ENCODE measurements around the gene OSBPL5.

The OSBPL5 gene

GRCh38 chr11:3205261-3206155 lies 40.4 kb upstream of the OSBPL5 start:
- DNase-seq (ENCODE audit: extremely low spot score): no peak
- ChIA-PET POLR2A (no interaction called here), CTCF (no interaction called here)
- TF ChIP-seq ELF4 (IDR thresholded peaks at IDR 0.05) (no peak), PKNOX1 (IDR thresholded peaks at IDR 0.05) (no peak)

GRCh38 chr11:3204141-3205015 lies 39.3 kb upstream of the OSBPL5 start:
- TF ChIP-seq FOXM1 (IDR thresholded peaks at IDR 0.05; ENCODE audit: borderline replicate concordance): no peak
- TF ChIP-seq CTBP1 (IDR thresholded peaks at IDR 0.05; ENCODE audit: borderline replicate concordance): no peak
- TF ChIP-seq ZNF384 (IDR thresholded peaks at IDR 0.05): no peak
- no peak for TF ChIP-seq SP1 (IDR thresholded peaks at IDR 0.05)
- no peak for TF ChIP-seq TARDBP (IDR thresholded peaks at IDR 0.05)
- TF ChIP-seq FOXA1 (IDR thresholded peaks at IDR 0.05): no peak
- CTCF ChIA-PET: interaction anchor here (1.0 kb wide), 1 partner anchor 9 kb away, joined by 3 read pairs; no protein-coding TSS in a partner anchor
- POLR2A ChIA-PET: no interaction called here
- no peak for DNase-seq (ENCODE audit: extremely low spot score)

GRCh38 chr11:3203221-3204043 lies 38.3 kb upstream of the OSBPL5 start:
- ChIA-PET CTCF (interaction anchor here (1.0 kb wide), 1 partner anchor 8 kb away, joined by 3 read pairs; no protein-coding TSS in a partner anchor), POLR2A (no interaction called here)
- TF ChIP-seq TARDBP (IDR thresholded peaks at IDR 0.05) (no peak), SUZ12 (IDR thresholded peaks at IDR 0.05) (no peak), BHLHE40 (IDR thresholded peaks at IDR 0.05; ENCODE audit: borderline replicate concordance) (no peak), FOXM1 (IDR thresholded peaks at IDR 0.05; ENCODE audit: borderline replicate concordance) (no peak), FOXK2 (IDR thresholded peaks at IDR 0.05) (no peak), LEF1 (IDR thresholded peaks at IDR 0.05; ENCODE audit: borderline replicate concordance) (no peak), NFRKB (IDR thresholded peaks at IDR 0.05) (no peak)
- DNase-seq (ENCODE audit: extremely low spot score): peak; percentile 34

- ChIA-PET CTCF (no interaction called here), POLR2A (no interaction called here)
- TF ChIP-seq CTBP1 (IDR thresholded peaks at IDR 0.05; ENCODE audit: borderline replicate concordance): no peak
- TF ChIP-seq FOXK2 (IDR thresholded peaks at IDR 0.05): no peak
- TF ChIP-seq FOXM1 (IDR thresholded peaks at IDR 0.05; ENCODE audit: borderline replicate concordance): no peak
- TF ChIP-seq NFRKB (IDR thresholded peaks at IDR 0.05): no peak
- no peak for TF ChIP-seq LEF1 (IDR thresholded peaks at IDR 0.05; ENCODE audit: borderline replicate concordance)
- TF ChIP-seq SUZ12 (IDR thresholded peaks at IDR 0.05): no peak
- TF ChIP-seq TARDBP (IDR thresholded peaks at IDR 0.05): no peak
- DNase-seq (ENCODE audit: extremely low spot score): no peak
Measured at GRCh38 chr11:3202759-3203158, 37.6 kb upstream of the OSBPL5 start.

- no peak for DNase-seq (ENCODE audit: extremely low spot score)
- ChIA-PET CTCF (no interaction called here), POLR2A (no interaction called here)
- TF ChIP-seq L3MBTL2 (conservative IDR thresholded peaks at IDR 0.05) (no peak), LEF1 (IDR thresholded peaks at IDR 0.05; ENCODE audit: borderline replicate concordance) (no peak), PKNOX1 (IDR thresholded peaks at IDR 0.05) (no peak)
Measured at GRCh38 chr11:3202305-3202704, 37.2 kb upstream of the OSBPL5 start.

GRCh38 chr11:3201677-3202181 lies 36.6 kb upstream of the OSBPL5 start:
- ChIA-PET CTCF (no interaction called here), POLR2A (no interaction called here)
- no peak for DNase-seq (ENCODE audit: extremely low spot score)
- no peak for TF ChIP-seq BHLHE40 (IDR thresholded peaks at IDR 0.05; ENCODE audit: borderline replicate concordance)
- no peak for TF ChIP-seq ZNF384 (IDR thresholded peaks at IDR 0.05)
- TF ChIP-seq NFRKB (IDR thresholded peaks at IDR 0.05): no peak
- TF ChIP-seq L3MBTL2 (conservative IDR thresholded peaks at IDR 0.05): no peak
- no peak for TF ChIP-seq CTBP1 (IDR thresholded peaks at IDR 0.05; ENCODE audit: borderline replicate concordance)
- no peak for TF ChIP-seq ELF4 (IDR thresholded peaks at IDR 0.05)
- TF ChIP-seq ARNT (IDR thresholded peaks at IDR 0.05): no peak
- TF ChIP-seq SUZ12 (IDR thresholded peaks at IDR 0.05): no peak
- no peak for TF ChIP-seq LEF1 (IDR thresholded peaks at IDR 0.05; ENCODE audit: borderline replicate concordance)
- no peak for TF ChIP-seq FOXK2 (IDR thresholded peaks at IDR 0.05)
- TF ChIP-seq TARDBP (IDR thresholded peaks at IDR 0.05): no peak
- TF ChIP-seq HDGF (IDR thresholded peaks at IDR 0.05; ENCODE audit: borderline replicate concordance): no peak
- no peak for TF ChIP-seq FOXA1 (IDR thresholded peaks at IDR 0.05)
- no peak for TF ChIP-seq SP1 (IDR thresholded peaks at IDR 0.05)
- no peak for TF ChIP-seq FOXM1 (IDR thresholded peaks at IDR 0.05; ENCODE audit: borderline replicate concordance)
- no peak for TF ChIP-seq PKNOX1 (IDR thresholded peaks at IDR 0.05)
